Measurements from ENCODE around the gene SCUBE3.

Gene SCUBE3

DNA sequence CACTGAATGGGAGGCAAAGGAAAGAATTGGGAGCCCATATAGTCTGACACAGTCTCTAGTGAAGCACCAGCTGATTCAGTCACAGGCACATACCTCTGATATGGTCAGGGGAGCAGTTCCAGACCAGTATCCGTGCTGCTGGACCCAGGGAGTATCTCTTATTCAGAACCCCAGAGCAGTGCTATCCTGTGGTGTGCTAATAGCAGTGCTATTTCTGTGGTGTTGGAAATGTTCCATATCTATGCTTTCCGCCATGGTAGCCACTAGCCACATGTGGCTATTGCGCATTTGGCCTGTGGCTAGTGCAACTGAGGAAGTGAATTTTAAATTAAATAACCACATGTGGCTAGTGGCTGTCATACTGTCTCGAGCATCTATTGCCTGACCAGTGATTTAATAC is 11.0 kb downstream of the SCUBE3 start:
- no peak for DNase-seq (ENCODE audit: extremely low spot score)
- POLR2A ChIA-PET: no interaction called here
- TF ChIP-seq, protein P1, sequence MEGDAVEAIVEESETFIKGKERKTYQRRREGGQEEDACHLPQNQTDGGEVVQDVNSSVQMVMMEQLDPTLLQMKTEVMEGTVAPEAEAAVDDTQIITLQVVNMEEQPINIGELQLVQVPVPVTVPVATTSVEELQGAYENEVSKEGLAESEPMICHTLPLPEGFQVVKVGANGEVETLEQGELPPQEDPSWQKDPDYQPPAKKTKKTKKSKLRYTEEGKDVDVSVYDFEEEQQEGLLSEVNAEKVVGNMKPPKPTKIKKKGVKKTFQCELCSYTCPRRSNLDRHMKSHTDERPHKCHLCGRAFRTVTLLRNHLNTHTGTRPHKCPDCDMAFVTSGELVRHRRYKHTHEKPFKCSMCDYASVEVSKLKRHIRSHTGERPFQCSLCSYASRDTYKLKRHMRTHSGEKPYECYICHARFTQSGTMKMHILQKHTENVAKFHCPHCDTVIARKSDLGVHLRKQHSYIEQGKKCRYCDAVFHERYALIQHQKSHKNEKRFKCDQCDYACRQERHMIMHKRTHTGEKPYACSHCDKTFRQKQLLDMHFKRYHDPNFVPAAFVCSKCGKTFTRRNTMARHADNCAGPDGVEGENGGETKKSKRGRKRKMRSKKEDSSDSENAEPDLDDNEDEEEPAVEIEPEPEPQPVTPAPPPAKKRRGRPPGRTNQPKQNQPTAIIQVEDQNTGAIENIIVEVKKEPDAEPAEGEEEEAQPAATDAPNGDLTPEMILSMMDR (IDR thresholded peaks at IDR 0.05; ENCODE audit: control extremely low read depth, extremely low read depth, low read depth, missing control alignments): no peak
- CTCF ChIA-PET: interaction anchor here (7.1 to 10.8 kb wide), 2 partner anchors 15 to 18 kb away, joined by 43 to 91 read pairs; no protein-coding TSS in a partner anchor

DNA sequence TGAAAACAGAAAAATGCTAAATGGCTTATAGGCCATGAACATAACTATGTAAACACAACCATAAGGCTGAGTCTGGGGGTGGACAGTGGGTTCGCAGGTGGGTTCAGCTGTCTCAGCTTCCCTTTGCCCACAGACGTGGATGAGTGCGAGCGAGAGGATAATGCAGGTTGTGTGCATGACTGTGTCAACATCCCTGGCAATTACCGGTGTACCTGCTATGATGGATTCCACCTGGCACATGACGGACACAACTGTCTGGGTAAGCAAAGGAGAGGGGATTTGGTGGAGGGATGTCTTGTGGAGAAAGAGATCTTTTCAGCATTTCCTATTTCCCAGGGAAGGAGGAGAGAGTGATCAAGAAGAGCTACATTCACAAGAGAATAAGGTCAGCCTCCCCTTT is 14.7 kb downstream of the SCUBE3 start:
- ChIA-PET CTCF (interaction anchor here (1.4 to 10.8 kb wide), 3 partner anchors 12 to 241 kb away, joined by 4 to 91 read pairs (median 79); no protein-coding TSS in a partner anchor), POLR2A (no interaction called here)
- DNase-seq (ENCODE audit: extremely low spot score): no peak
- TF ChIP-seq, protein P1 (IDR thresholded peaks at IDR 0.05; ENCODE audit: control extremely low read depth, extremely low read depth, low read depth, missing control alignments): no peak

DNA sequence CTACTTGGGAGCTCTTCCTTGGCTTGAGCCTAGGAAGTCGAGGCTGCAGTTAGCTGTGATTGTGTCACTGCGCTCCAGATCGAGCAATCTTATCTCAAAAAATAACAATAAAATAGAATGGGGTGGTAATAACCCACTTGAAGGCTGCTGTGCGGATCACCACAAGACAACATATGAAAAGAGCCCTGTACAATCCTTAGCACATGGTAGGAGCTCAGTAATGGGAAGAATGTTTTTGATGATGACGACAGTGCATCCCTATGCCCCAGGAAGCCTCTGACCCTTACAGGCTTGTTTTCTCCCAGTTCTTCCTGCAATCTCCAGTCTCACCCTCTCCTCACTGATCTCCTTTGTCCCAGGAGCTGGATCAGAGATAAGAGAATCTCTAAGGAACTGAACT is 15.5 kb downstream of the SCUBE3 start:
- ChIA-PET POLR2A (no interaction called here), CTCF (interaction anchor here (1.3 to 10.8 kb wide), 8 partner anchors 9 to 242 kb away, joined by 3 to 91 read pairs (median 4); no protein-coding TSS in a partner anchor)
- no peak for DNase-seq (ENCODE audit: extremely low spot score)
- TF ChIP-seq, protein P1 (IDR thresholded peaks at IDR 0.05; ENCODE audit: control extremely low read depth, extremely low read depth, low read depth, missing control alignments): no peak

DNA sequence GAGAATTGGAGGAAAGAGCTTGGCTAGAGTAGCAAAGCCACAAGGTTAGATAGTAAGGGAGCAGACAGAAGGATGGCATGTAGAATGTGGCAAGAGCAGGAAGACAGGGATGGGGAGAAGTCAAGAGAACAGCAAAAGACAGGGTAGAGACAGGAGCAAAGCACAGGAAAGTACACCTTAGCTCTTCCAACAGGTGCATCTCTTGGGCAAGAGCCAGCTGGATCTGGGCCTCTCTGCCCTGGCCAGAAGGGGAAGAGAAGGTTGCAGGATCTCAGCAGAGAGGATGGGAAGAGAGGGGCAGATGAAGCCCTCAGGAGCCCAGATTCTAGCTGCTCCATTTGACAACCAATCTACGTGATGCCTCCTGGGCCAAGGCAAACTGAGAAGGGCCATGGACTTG is 16.7 kb downstream of the SCUBE3 start:
- CTCF ChIA-PET: interaction anchor here (1.3 to 10.8 kb wide), 9 partner anchors 10 to 770 kb away, joined by 3 to 91 read pairs (median 5); no protein-coding TSS in a partner anchor
- DNase-seq (ENCODE audit: extremely low spot score): no peak
- TF ChIP-seq, protein P1 (IDR thresholded peaks at IDR 0.05; ENCODE audit: control extremely low read depth, extremely low read depth, low read depth, missing control alignments): no peak
- POLR2A ChIA-PET: no interaction called here

DNA sequence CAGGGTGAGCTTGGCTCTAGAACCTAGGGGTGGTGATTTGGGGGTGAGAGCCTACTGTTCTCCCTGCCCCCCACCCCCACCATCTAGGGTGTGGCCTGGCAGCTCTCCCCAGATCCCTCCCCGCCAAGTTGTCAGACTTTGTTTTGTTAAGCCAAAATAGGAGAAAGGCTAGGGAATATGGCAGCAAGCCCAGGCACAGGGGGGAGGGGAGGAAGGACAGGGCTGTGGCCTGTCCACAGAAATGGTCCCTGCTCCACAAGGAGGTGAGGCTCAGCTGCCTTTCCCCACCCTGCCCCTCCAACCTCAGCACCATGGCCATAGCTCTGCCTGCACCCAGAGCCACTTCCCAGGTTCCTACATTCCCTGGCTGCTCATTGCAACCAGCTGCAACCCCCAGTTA is 17.2 kb downstream of the SCUBE3 start:
- no peak for DNase-seq (ENCODE audit: extremely low spot score)
- ChIA-PET CTCF (interaction anchor here (1.5 to 10.8 kb wide), 6 partner anchors 10 to 771 kb away, joined by 3 to 91 read pairs (median 10); no protein-coding TSS in a partner anchor), POLR2A (interaction anchor here (0.6 kb wide), 1 partner anchor 236 kb away, joined by 3 read pairs; no protein-coding TSS in a partner anchor)
- TF ChIP-seq, protein P1 (IDR thresholded peaks at IDR 0.05; ENCODE audit: control extremely low read depth, extremely low read depth, low read depth, missing control alignments): no peak

DNA sequence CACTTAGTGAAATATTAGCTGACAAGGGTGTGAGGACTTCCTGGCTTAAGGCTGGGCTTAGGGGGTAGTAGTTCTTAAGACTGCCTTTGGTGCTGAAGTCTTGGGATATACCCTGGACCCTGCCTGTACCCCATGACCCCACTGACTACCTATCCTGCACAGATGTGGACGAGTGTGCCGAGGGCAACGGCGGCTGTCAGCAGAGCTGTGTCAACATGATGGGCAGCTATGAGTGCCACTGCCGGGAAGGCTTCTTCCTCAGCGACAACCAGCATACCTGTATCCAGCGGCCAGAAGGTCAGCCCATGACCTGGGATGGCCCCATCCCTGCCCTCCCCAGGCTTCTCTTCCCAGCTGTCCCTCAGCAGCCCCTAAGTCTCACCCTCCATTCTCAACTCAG is 17.8 kb downstream of the SCUBE3 start:
- ChIA-PET CTCF (interaction anchor here (0.8 to 10.8 kb wide), 6 partner anchors 9 to 771 kb away, joined by 3 to 91 read pairs (median 10); no protein-coding TSS in a partner anchor), POLR2A (interaction anchor here (0.6 kb wide), 1 partner anchor 236 kb away, joined by 3 read pairs; no protein-coding TSS in a partner anchor)
- no peak for DNase-seq (ENCODE audit: extremely low spot score)
- TF ChIP-seq, protein P1 (IDR thresholded peaks at IDR 0.05; ENCODE audit: control extremely low read depth, extremely low read depth, low read depth, missing control alignments): no peak

All from GM10248 (cell line).